Progenitor cell of endocrine pancreas (in vitro differentiated cells): ENCODE measurements around the gene RELCH. TPM values are rescaled to one million over a fixed set of nuclear protein-coding genes. Genes with fewer than 3 reads are reported as not detected.
A peak's percentile ranks its signal among the peaks of the same experiment; 100 is the strongest.

Experiments used
- DNase-seq: peaks from one replicate; pipeline ENCODE4 v3.0.0; 2021; ENCODE audit warnings: low spot score; ENCODE audit not compliant: unreplicated experiment
- H3K27ac Mint-ChIP-seq: 2 replicates; pipeline ENCODE4 v1.8.0; 2021; ENCODE audit warnings: mild to moderate bottlenecking, moderate library complexity, mixed read lengths
- H3K27me3 Mint-ChIP-seq: 2 replicates; pipeline ENCODE4 v1.8.0; 2021; ENCODE audit warnings: mixed read lengths
- H3K36me3 Mint-ChIP-seq: 2 replicates; pipeline ENCODE4 v1.8.0; 2022; ENCODE audit warnings: mixed read lengths; ENCODE audit not compliant: insufficient read depth
- H3K4me1 Mint-ChIP-seq: 2 replicates; pipeline ENCODE4 v1.8.0; 2021; ENCODE audit warnings: low read depth, mixed read lengths
- H3K4me3 Mint-ChIP-seq: 2 replicates; pipeline ENCODE4 v1.8.0; 2021; ENCODE audit warnings: low read depth, mild to moderate bottlenecking, moderate library complexity, mixed read lengths
- H3K9me3 Mint-ChIP-seq: 2 replicates; pipeline ENCODE4 v1.8.0; 2021; ENCODE audit warnings: low read depth, mixed read lengths
- total RNA-seq: library from RNA; stranded (reverse); gene quantifications from 2 replicates; pipeline ENCODE4 v1.2.1, GENCODE V29; 2021
- TF ChIP-seq, protein P1 (sequence below): fragments of 200-600 bp; sonication (generic); IDR thresholded peaks from one replicate; pipeline ENCODE4 v1.5.0; 2021; ENCODE audit warnings: antibody characterized with exemption, mild to moderate bottlenecking; ENCODE audit not compliant: unreplicated experiment

The RELCH gene
- total RNA-seq, 1 donor from 2014 or later: 34.7 TPM

DNA sequence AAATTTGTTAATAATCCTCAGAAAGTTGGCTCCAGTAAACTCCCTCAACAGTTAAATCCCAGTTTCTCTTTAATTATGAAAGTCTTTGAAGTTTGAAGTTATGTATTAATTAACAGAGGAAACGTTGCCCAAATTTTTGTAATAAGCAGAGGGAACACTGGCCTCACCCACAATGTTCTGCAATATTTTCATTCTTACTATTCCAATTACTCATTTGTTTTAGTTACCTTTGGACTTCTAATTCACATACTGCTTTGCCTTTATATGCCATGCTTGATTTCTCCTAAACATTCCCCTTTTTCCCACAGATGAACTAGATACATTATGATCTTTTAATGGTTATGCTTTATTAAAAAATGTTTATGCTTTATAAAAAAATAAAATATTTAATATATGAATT, 61.3 kb downstream of the RELCH start:
- H3K4me1 Mint-ChIP-seq: peaks cover 9% of the 10 kb centered on the region
- H3K4me3 Mint-ChIP-seq: no peak overlapping the region
- no peak overlapping the region for H3K27ac Mint-ChIP-seq
- TF ChIP-seq, protein P1, sequence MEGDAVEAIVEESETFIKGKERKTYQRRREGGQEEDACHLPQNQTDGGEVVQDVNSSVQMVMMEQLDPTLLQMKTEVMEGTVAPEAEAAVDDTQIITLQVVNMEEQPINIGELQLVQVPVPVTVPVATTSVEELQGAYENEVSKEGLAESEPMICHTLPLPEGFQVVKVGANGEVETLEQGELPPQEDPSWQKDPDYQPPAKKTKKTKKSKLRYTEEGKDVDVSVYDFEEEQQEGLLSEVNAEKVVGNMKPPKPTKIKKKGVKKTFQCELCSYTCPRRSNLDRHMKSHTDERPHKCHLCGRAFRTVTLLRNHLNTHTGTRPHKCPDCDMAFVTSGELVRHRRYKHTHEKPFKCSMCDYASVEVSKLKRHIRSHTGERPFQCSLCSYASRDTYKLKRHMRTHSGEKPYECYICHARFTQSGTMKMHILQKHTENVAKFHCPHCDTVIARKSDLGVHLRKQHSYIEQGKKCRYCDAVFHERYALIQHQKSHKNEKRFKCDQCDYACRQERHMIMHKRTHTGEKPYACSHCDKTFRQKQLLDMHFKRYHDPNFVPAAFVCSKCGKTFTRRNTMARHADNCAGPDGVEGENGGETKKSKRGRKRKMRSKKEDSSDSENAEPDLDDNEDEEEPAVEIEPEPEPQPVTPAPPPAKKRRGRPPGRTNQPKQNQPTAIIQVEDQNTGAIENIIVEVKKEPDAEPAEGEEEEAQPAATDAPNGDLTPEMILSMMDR: no peak
- no peaks in the 10 kb centered on the region for H3K9me3 Mint-ChIP-seq
- H3K27me3 Mint-ChIP-seq: no peaks in the 10 kb centered on the region
- DNase-seq: no peak
- H3K36me3 Mint-ChIP-seq: peaks cover 6% of the 10 kb centered on the region

DNA sequence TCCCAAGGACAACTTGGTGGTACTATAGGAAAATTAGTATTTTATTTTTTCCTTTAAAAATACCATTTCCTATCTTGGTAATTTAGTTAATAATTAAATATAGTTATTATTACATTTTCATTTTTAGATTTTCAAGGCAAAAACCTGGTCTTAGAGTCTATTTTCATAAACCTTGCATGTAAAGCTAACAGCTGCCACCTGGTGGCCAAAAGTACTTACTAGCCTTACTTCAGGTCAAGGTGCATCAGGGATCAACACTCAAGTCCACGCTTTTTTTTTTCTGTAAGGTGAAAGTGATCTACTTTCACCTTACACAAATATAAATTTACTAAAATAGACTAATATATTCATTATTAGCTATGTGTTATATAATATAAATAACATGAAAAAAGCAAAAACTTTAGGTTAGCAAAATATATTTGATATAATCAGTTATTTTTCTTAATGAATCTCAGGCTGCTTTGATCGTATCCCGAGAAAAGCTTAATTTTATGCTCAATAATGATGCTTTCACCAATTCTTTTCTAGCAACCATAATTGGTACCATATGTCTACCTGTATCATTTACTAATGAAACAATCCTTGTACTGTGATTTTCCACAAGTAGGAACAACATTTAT, 62.5 kb downstream of the RELCH start:
- TF ChIP-seq, protein P1: peak; percentile 94

DNA sequence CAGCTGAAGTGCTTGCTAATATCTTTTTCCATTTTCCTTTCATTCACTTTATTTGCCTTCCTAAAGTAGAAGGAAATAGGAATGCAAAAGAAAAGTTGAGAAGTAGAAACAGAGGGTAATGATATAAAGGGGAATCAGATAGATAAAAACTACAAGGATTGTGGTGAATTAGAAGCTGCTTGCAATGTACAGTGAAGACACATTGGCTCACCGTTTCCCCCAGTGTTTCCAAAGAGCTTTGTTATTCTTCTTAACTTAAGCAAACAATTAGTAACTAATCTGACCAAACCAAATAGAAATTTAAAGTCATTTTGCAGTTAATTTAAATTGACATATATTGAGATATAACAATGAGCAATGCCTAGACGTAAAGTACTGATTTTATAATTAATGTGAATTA, 63.4 kb downstream of the RELCH start:
- DNase-seq: no peak
- Mint-ChIP-seq H3K36me3 (peaks cover 3% of the 10 kb centered on the region), H3K4me3 (no peak overlapping the region), H3K27me3 (no peaks in the 10 kb centered on the region), H3K27ac (no peak overlapping the region), H3K9me3 (no peaks in the 10 kb centered on the region), H3K4me1 (peaks cover 9% of the 10 kb centered on the region)
- TF ChIP-seq, protein P1: no peak

More for the DNA sequence above, 62.5 kb downstream of the RELCH start:
- H3K27me3 Mint-ChIP-seq: no peaks in the 10 kb centered on the region
- peaks cover 5% of the 10 kb centered on the region for H3K36me3 Mint-ChIP-seq
- no peak overlapping the region for H3K4me3 Mint-ChIP-seq
- no peak overlapping the region for H3K27ac Mint-ChIP-seq
- no peaks in the 10 kb centered on the region for H3K9me3 Mint-ChIP-seq
- H3K4me1 Mint-ChIP-seq: peaks cover 9% of the 10 kb centered on the region
- DNase-seq: peak; percentile 42

DNA sequence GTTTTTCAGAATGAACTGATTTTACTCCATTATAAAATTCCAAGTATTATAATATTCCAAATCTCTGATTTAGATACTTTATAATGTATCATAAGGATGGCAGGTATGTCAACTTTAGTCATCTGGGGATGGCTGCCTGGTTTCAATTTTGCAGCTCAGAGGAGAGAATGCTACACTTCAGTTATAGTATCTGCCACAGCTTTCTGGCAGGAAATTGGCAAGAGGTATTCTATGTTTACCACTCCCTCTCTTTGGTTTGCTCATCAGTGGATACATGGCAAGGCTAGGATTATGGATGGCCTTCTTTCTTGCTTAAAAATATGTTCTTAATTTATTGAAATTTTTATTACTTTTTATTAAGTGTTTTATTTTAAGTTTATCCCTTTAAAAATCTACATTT, 71.0 kb downstream of the RELCH start:
- Mint-ChIP-seq H3K27me3 (no peaks in the 10 kb centered on the region), H3K4me3 (no peak overlapping the region), H3K4me1 (peaks cover 9% of the 10 kb centered on the region), H3K27ac (no peak overlapping the region), H3K9me3 (no peaks in the 10 kb centered on the region), H3K36me3 (peaks cover 32% of the 10 kb centered on the region)
- TF ChIP-seq, protein P1: no peak
- DNase-seq: no peak

DNA sequence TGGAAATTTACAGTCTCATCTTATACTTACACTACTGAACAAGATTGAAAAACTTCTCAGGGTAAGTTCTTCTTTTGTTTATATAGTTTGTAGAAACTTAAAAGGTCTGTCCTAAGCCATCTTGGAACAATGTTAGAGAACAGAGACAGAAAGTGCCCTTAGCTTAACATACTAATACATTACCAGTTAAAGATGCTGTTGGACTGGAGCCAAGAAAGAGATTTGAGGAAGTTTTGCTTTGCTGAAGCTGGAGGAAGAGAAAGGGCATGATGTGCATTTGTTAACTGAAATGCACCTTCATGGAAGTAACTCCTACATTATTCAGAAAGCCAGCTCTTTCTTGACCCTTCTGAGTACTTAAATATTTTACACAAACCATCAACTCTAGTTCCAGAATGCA, 71.6 kb downstream of the RELCH start:
- TF ChIP-seq, protein P1: no peak
- Mint-ChIP-seq H3K4me3 (no peak overlapping the region), H3K27me3 (no peaks in the 10 kb centered on the region), H3K9me3 (no peaks in the 10 kb centered on the region), H3K36me3 (peaks cover 32% of the 10 kb centered on the region), H3K27ac (no peak overlapping the region), H3K4me1 (peaks cover 9% of the 10 kb centered on the region)
- no peak for DNase-seq
